Activated CD4-positive, alpha-beta T cell treated with anti-CD3 and anti-CD28 coated beads, Interleukin-2, amount 10 ng/mL, durations not matched to agents 7 days and 5 days (primary cell): ENCODE measurements around the gene S100A6. TPM values are rescaled to one million over a fixed set of nuclear protein-coding genes. Genes with fewer than 3 reads are reported as not detected.

Source experiments
- CTCF ChIA-PET: fragments of 350-600 bp; sonication (Branson Sonifier 250); formaldehyde crosslinking; loops from one replicate; lab custom pipeline; 2021; ENCODE audit warnings: antibody characterized with exemption; lab: Charles Lee
- POLR2A ChIA-PET: fragments of 350-600 bp; sonication (Branson Sonifier 250); formaldehyde crosslinking; loops from one replicate; lab custom pipeline; 2021; ENCODE audit warnings: antibody characterized with exemption; lab: Charles Lee
- DNase-seq: peaks from one replicate; pipeline ENCODE4 v3.0.0-alpha.2; 2020
- H3K27ac Mint-ChIP-seq: one replicate; pipeline ENCODE4 v1.8.0; 2021; ENCODE audit warnings: mild to moderate bottlenecking, moderate library complexity, mixed read lengths
- H3K27me3 Mint-ChIP-seq: one replicate; pipeline ENCODE4 v1.8.0; 2021; ENCODE audit warnings: mixed read lengths
- H3K36me3 Mint-ChIP-seq: one replicate; pipeline ENCODE4 v1.8.0; 2021; ENCODE audit warnings: low read depth, mixed read lengths
- H3K4me1 Mint-ChIP-seq: one replicate; pipeline ENCODE4 v1.8.0; 2021; ENCODE audit warnings: mixed read lengths
- H3K4me3 Mint-ChIP-seq: one replicate; pipeline ENCODE4 v1.8.0; 2021; ENCODE audit warnings: mild to moderate bottlenecking, moderate library complexity, mixed read lengths
- H3K9me3 Mint-ChIP-seq: one replicate; pipeline ENCODE4 v1.8.0; 2021; ENCODE audit warnings: mixed read lengths
- total RNA-seq, 2 experiments: library from RNA; stranded (reverse); gene quantifications; one replicate each; pipeline ENCODE4 v1.2.3, GENCODE V29; 2021

The S100A6 gene
- total RNA-seq, 2 experiments from 2014 or later: 444 to 557 TPM

- CTCF ChIA-PET: no interaction called here
- Mint-ChIP-seq H3K4me1 (peaks cover 13% of the 10 kb centered on the region), H3K27me3 (no peaks in the 10 kb centered on the region), H3K9me3 (no peaks in the 10 kb centered on the region), H3K4me3 (no peak overlapping the region), H3K27ac (no peak overlapping the region), H3K36me3 (no peaks in the 10 kb centered on the region)
- no peak for DNase-seq
- POLR2A ChIA-PET: no interaction called here
Observed at GRCh38 chr1:153506386-153506785, 29.4 kb downstream of the S100A6 start.

GRCh38 chr1:153505576-153505975, 30.2 kb downstream of the S100A6 start:
- Mint-ChIP-seq H3K9me3 (no peaks in the 10 kb centered on the region), H3K4me1 (peaks cover 5% of the 10 kb centered on the region), H3K4me3 (no peak overlapping the region), H3K27ac (no peak overlapping the region), H3K27me3 (no peaks in the 10 kb centered on the region), H3K36me3 (no peaks in the 10 kb centered on the region)
- ChIA-PET CTCF (no interaction called here), POLR2A (no interaction called here)
- no peak for DNase-seq

- ChIA-PET POLR2A (no interaction called here), CTCF (interaction anchor here (0.8 to 0.9 kb wide), 2 partner anchors 25 to 130 kb away, joined by 3 to 4 read pairs; no protein-coding TSS in a partner anchor)
- Mint-ChIP-seq H3K4me3 (no peak overlapping the region), H3K36me3 (no peaks in the 10 kb centered on the region), H3K4me1 (no peaks in the 10 kb centered on the region), H3K9me3 (no peaks in the 10 kb centered on the region), H3K27ac (no peak overlapping the region), H3K27me3 (peaks cover 11% of the 10 kb centered on the region)
- DNase-seq: no peak
Observed at GRCh38 chr1:153503766-153504165, 32.0 kb downstream of the S100A6 start.

- CTCF ChIA-PET: interaction anchor here (1.7 kb wide), 1 partner anchor 14 kb away, joined by 3 read pairs; no protein-coding TSS in a partner anchor
- Mint-ChIP-seq H3K4me1 (no peaks in the 10 kb centered on the region), H3K27me3 (peaks cover 29% of the 10 kb centered on the region), H3K4me3 (no peak overlapping the region), H3K27ac (no peak overlapping the region), H3K36me3 (no peaks in the 10 kb centered on the region), H3K9me3 (no peaks in the 10 kb centered on the region)
- POLR2A ChIA-PET: no interaction called here
- DNase-seq: no peak
Observed at GRCh38 chr1:153498746-153499145, 37.0 kb downstream of the S100A6 start.

GRCh38 chr1:153495536-153495935, 40.3 kb downstream of the S100A6 start:
- Mint-ChIP-seq H3K9me3 (no peaks in the 10 kb centered on the region), H3K4me1 (no peaks in the 10 kb centered on the region), H3K4me3 (no peak overlapping the region), H3K27me3 (peaks cover 29% of the 10 kb centered on the region), H3K27ac (no peak overlapping the region), H3K36me3 (no peaks in the 10 kb centered on the region)
- ChIA-PET POLR2A (no interaction called here), CTCF (interaction anchor here (1.2 to 2.1 kb wide), 4 partner anchors 17 to 143 kb away, joined by 3 to 9 read pairs (median 4); no protein-coding TSS in a partner anchor)
- no peak for DNase-seq

- no peaks in the 10 kb centered on the region for H3K9me3 Mint-ChIP-seq
- ChIA-PET CTCF (interaction anchor here (1.2 to 2.1 kb wide), 4 partner anchors 17 to 143 kb away, joined by 3 to 9 read pairs (median 4); no protein-coding TSS in a partner anchor), POLR2A (no interaction called here)
- H3K4me3 Mint-ChIP-seq: no peak overlapping the region
- no peak overlapping the region for H3K27ac Mint-ChIP-seq
- peaks cover 28% of the 10 kb centered on the region for H3K27me3 Mint-ChIP-seq
- peak; percentile 82 for DNase-seq
- H3K4me1 Mint-ChIP-seq: no peaks in the 10 kb centered on the region
- no peaks in the 10 kb centered on the region for H3K36me3 Mint-ChIP-seq
Observed at GRCh38 chr1:153494976-153495535, 40.7 kb downstream of the S100A6 start.

- Mint-ChIP-seq H3K4me3 (no peak overlapping the region), H3K36me3 (no peaks in the 10 kb centered on the region), H3K9me3 (no peaks in the 10 kb centered on the region), H3K4me1 (no peaks in the 10 kb centered on the region), H3K27me3 (peaks cover 16% of the 10 kb centered on the region), H3K27ac (no peak overlapping the region)
- POLR2A ChIA-PET: no interaction called here
- DNase-seq: no peak
- CTCF ChIA-PET: no interaction called here
Observed at GRCh38 chr1:153493343-153493960, 42.3 kb downstream of the S100A6 start.

GRCh38 chr1:153490272-153491051, 45.3 kb downstream of the S100A6 start:
- DNase-seq: no peak
- no peak overlapping the region for H3K4me3 Mint-ChIP-seq
- no peak overlapping the region for H3K27ac Mint-ChIP-seq
- no peaks in the 10 kb centered on the region for H3K9me3 Mint-ChIP-seq
- no peaks in the 10 kb centered on the region for H3K4me1 Mint-ChIP-seq
- H3K36me3 Mint-ChIP-seq: no peaks in the 10 kb centered on the region
- CTCF ChIA-PET: no interaction called here
- POLR2A ChIA-PET: no interaction called here
- peaks cover 15% of the 10 kb centered on the region for H3K27me3 Mint-ChIP-seq

- Mint-ChIP-seq H3K4me1 (no peaks in the 10 kb centered on the region), H3K36me3 (no peaks in the 10 kb centered on the region), H3K27ac (no peak overlapping the region), H3K4me3 (no peak overlapping the region), H3K27me3 (peaks cover 18% of the 10 kb centered on the region), H3K9me3 (no peaks in the 10 kb centered on the region)
- ChIA-PET CTCF (interaction anchor here (0.6 kb wide), 1 partner anchor 133 kb away, joined by 4 read pairs; no protein-coding TSS in a partner anchor), POLR2A (no interaction called here)
- DNase-seq: no peak
Observed at GRCh38 chr1:153488731-153489130, 47.1 kb downstream of the S100A6 start.

- POLR2A ChIA-PET: no interaction called here
- no peak overlapping the region for H3K4me3 Mint-ChIP-seq
- no peaks in the 10 kb centered on the region for H3K4me1 Mint-ChIP-seq
- H3K36me3 Mint-ChIP-seq: no peaks in the 10 kb centered on the region
- H3K27me3 Mint-ChIP-seq: peaks cover 19% of the 10 kb centered on the region
- no peak for DNase-seq
- H3K27ac Mint-ChIP-seq: no peak overlapping the region
- CTCF ChIA-PET: interaction anchor here (1.1 kb wide), 1 partner anchor 22 kb away, joined by 3 read pairs; no protein-coding TSS in a partner anchor
- no peaks in the 10 kb centered on the region for H3K9me3 Mint-ChIP-seq
Observed at GRCh38 chr1:153487707-153488106, 48.1 kb downstream of the S100A6 start.

GRCh38 chr1:153485863-153486262, 49.9 kb downstream of the S100A6 start:
- Mint-ChIP-seq H3K4me3 (no peak overlapping the region), H3K27ac (no peak overlapping the region), H3K36me3 (no peaks in the 10 kb centered on the region), H3K4me1 (no peaks in the 10 kb centered on the region), H3K27me3 (peaks cover 31% of the 10 kb centered on the region), H3K9me3 (no peaks in the 10 kb centered on the region)
- POLR2A ChIA-PET: no interaction called here
- no peak for DNase-seq
- CTCF ChIA-PET: interaction anchor here (1.3 kb wide), 1 partner anchor 13 kb away, joined by 3 read pairs; no protein-coding TSS in a partner anchor
